Coronary artery (tissue), 2 donors: ENCODE data around the gene AGPAT3.

Experiments used
- DNase-seq: peaks from one replicate; pipeline ENCODE4 v3.0.0-alpha.2; 2017; ENCODE audit warnings: low spot score
- H3K27ac ChIP-seq, 2 donors: fragments of 200-600 bp; sonication (generic); one replicate each; pipeline ENCODE4 v1.5.1; 2016 to 2019
- H3K4me3 ChIP-seq: fragments of 200-600 bp; sonication (generic); 2 replicates; pipeline ENCODE4 v1.5.1; 2016; ENCODE audit warnings: mild to moderate bottlenecking, moderate library complexity
- CTCF ChIP-seq: fragments of 200-600 bp; sonication (generic); IDR thresholded peaks from one replicate; pipeline ENCODE4 v1.5.1; 2019; ENCODE audit warnings: antibody characterized with exemption

Gene AGPAT3

GRCh38 chr21:44013380-44014088 is 148.5 kb downstream of the AGPAT3 start:
- no peak for DNase-seq
- no peak for TF ChIP-seq CTCF
- H3K4me3 ChIP-seq, result peak overlapping the region; percentile 98
- peak overlapping the region in 1 of 2 donors; percentile 99 for H3K27ac ChIP-seq

DNA sequence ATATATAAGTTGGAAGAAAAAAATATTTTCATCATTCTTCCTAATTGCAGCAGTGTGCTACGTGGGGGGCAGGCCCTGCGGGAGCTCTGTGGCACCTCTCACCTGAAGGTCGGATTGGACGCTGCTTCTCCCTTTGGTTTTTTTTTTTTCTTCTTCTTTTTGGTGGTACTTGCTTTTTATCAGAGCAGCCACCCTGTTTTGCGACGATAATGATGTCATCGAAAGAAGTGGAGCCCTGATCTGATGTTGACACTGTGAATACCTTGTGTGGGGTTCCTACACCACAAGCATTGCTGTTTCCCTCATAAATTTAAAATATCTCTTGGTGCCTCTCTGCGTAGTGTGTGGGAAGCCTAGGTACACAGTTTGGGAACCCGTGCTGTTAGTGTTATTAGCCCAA is 152.6 kb downstream of the AGPAT3 start:
- no peak overlapping the region for H3K4me3 ChIP-seq
- no peak for DNase-seq
- no peak overlapping the region for H3K27ac ChIP-seq
- TF ChIP-seq CTCF, result no peak

DNA sequence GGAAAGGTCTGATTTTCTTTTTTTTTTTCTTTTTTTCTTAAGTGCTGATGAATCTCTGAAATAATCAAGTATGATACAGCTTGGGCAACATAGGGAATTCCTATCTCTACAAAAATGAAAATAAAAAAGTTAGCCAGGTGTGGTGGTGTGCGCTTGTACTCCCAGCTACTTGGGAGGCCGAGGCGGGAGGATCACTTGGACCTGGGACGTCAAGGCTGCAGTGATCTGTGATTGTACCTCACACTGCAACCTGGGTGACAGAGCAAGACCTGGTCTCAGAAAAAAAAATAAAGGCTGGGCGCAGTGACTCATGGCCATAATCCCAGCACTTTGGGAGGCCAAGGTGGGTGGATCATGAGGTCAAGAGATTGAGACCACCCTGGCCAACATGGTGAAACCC is 153.1 kb downstream of the AGPAT3 start:
- DNase-seq, result no peak
- no peak overlapping the region for H3K4me3 ChIP-seq
- no peak overlapping the region for H3K27ac ChIP-seq
- no peak for TF ChIP-seq CTCF

DNA sequence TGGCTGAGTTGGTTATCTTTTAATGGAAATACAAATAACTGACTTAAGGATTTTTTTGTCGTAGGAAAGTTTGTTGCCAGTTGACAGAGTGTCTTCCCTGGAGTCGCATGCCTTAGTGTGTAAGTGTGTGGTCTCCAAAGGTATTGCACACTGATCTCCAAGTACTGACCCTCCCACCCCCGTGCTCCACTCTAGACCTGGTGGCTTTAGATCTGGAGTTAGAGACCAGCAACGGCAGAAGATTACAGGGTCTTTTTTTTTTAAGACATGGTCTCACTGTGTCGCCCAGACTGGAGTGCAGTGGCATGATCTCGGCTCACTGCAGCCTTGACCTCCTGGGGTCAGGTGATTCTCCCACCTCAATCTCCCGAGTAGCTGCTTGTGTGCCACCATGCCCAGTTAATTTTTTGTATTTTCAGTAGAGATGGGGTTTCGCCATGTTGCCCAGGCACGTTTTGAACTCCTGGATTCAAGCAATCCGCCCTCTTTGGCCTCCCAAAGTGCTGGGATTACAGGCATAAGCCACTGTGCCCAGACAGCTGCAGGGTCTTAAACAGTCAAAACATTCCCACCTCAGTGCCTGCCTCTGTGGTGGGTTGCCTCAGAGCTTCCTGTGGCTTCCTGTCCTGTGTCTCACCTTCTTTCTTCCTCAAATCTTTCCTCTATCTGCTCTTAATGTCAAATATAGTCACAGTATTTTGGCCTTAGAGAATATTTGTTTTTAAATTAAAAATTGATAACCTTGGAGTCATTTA is 154.0 kb downstream of the AGPAT3 start:
- Histone ChIP-seq H3K4me3 (no peak overlapping the region), H3K27ac (no peak overlapping the region)
- DNase-seq, result no peak
- no peak for TF ChIP-seq CTCF

- Histone ChIP-seq H3K27ac (no peak overlapping the region), H3K4me3 (no peak overlapping the region)
- TF ChIP-seq CTCF, result no peak
- DNase-seq, result no peak
These were observed 154.5 kb downstream of the AGPAT3 start for GRCh38 chr21:44019568-44019958.

DNA sequence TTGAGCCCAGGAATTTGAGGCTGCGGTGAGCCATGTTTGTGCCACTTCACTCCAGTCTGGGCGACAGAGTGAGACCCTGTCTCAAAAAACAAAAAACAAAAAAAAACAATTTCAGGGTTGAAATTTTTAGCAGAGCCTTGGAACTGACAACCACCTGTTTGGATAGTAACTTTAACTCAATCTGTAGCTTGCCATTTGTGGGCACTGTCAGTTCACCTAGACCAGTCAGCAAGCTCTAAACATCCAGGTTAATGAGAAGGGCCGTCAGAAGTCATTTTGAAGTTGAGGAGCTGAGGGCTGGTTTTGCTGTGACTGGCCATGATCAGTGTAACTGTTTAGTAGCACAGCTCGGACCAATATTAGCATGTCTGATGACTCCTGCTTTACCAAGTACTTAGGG is 155.5 kb downstream of the AGPAT3 start:
- H3K4me3 ChIP-seq, result no peak overlapping the region
- no peak overlapping the region for H3K27ac ChIP-seq
- TF ChIP-seq CTCF, result no peak
- DNase-seq, result no peak

DNA sequence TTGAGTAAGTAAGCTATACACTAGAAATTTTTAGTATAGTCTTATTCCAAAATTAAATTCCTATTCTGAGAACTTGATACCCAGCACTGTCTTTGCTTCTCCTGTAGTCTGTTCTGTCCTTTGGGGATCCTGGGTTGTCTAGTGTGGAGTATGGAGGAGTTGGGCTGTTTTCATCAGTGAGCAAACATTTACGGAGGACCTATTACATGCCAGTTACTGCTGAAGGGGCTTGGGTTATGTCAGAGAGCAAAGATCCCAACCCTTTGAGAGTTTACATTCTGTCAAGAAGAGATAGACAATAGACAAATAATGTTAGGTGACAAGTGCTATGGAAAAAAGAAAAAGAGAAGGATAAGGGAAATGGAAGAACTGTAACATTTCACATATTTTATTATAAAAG is 156.0 kb downstream of the AGPAT3 start:
- no peak for TF ChIP-seq CTCF
- Histone ChIP-seq H3K27ac (no peak overlapping the region), H3K4me3 (no peak overlapping the region)
- DNase-seq, result no peak
